Measurements from ENCODE around the gene KRTAP5-5.
"Not testable (repeated sequence)": the region's sequence is repeated elsewhere in the genome, so short reads cannot be mapped to it uniquely, and the experiment has no call there.

The KRTAP5-5 gene

GRCh38 chr11:1670457-1670856, 40.9 kb downstream of the KRTAP5-5 start:
- not testable (repeated sequence) for H3K36me3 Mint-ChIP-seq; H3K27me3 Mint-ChIP-seq; H3K4me3 Mint-ChIP-seq; H3K27ac Mint-ChIP-seq; H3K9me3 Mint-ChIP-seq (ENCODE audit: low read depth); H3K4me1 Mint-ChIP-seq (ENCODE audit: low read depth)

GRCh38 chr11:1670905-1671371, 41.4 kb downstream of the KRTAP5-5 start:
- Mint-ChIP-seq H3K9me3 (ENCODE audit: low read depth) (no peaks in the 10 kb centered on the region), H3K27me3 (peaks cover 11% of the 10 kb centered on the region), H3K4me3 (no peak overlapping the region)

GRCh38 chr11:1671658-1672057, 42.1 kb downstream of the KRTAP5-5 start:
- Mint-ChIP-seq H3K9me3 (ENCODE audit: low read depth) (no peaks in the 10 kb centered on the region), H3K36me3 (no peaks in the 10 kb centered on the region), H3K27me3 (peaks cover 13% of the 10 kb centered on the region), H3K4me1 (ENCODE audit: low read depth) (peaks cover 7% of the 10 kb centered on the region), H3K27ac (no peak overlapping the region), H3K4me3 (no peak overlapping the region)

More at GRCh38 chr11:1670905-1671371, 41.4 kb downstream of the KRTAP5-5 start:
- H3K36me3 Mint-ChIP-seq, result no peaks in the 10 kb centered on the region
- no peak overlapping the region for H3K27ac Mint-ChIP-seq
- peaks cover 7% of the 10 kb centered on the region for H3K4me1 Mint-ChIP-seq (ENCODE audit: low read depth)

- peaks cover 13% of the 10 kb centered on the region for H3K27me3 Mint-ChIP-seq
- no peaks in the 10 kb centered on the region for H3K36me3 Mint-ChIP-seq
- no peak overlapping the region for H3K27ac Mint-ChIP-seq
- H3K4me1 Mint-ChIP-seq (ENCODE audit: low read depth), result peaks cover 7% of the 10 kb centered on the region
- no peak overlapping the region for H3K4me3 Mint-ChIP-seq
- no peaks in the 10 kb centered on the region for H3K9me3 Mint-ChIP-seq (ENCODE audit: low read depth)
These were observed 43.2 kb downstream of the KRTAP5-5 start for GRCh38 chr11:1672613-1673350.

GRCh38 chr11:1673446-1674172, 44.0 kb downstream of the KRTAP5-5 start:
- Mint-ChIP-seq H3K36me3 (no peaks in the 10 kb centered on the region), H3K27ac (no peak overlapping the region), H3K4me1 (ENCODE audit: low read depth) (peaks cover 7% of the 10 kb centered on the region), H3K9me3 (ENCODE audit: low read depth) (no peaks in the 10 kb centered on the region), H3K4me3 (no peak overlapping the region), H3K27me3 (peaks cover 15% of the 10 kb centered on the region)

GRCh38 chr11:1674173-1675131, 44.9 kb downstream of the KRTAP5-5 start:
- Mint-ChIP-seq H3K9me3 (ENCODE audit: low read depth) (no peaks in the 10 kb centered on the region), H3K4me3 (no peak overlapping the region), H3K4me1 (ENCODE audit: low read depth) (peaks cover 2% of the 10 kb centered on the region), H3K27ac (no peak overlapping the region), H3K27me3 (peaks cover 10% of the 10 kb centered on the region), H3K36me3 (no peaks in the 10 kb centered on the region)

- Mint-ChIP-seq H3K27ac (no peak overlapping the region), H3K36me3 (no peaks in the 10 kb centered on the region), H3K9me3 (ENCODE audit: low read depth) (no peaks in the 10 kb centered on the region), H3K4me3 (no peak overlapping the region), H3K27me3 (peaks cover 10% of the 10 kb centered on the region), H3K4me1 (ENCODE audit: low read depth) (no peaks in the 10 kb centered on the region)
These were observed 46.1 kb downstream of the KRTAP5-5 start for GRCh38 chr11:1675536-1676228.

GRCh38 chr11:1676229-1676740, 46.7 kb downstream of the KRTAP5-5 start:
- no peaks in the 10 kb centered on the region for H3K4me1 Mint-ChIP-seq (ENCODE audit: low read depth)
- H3K4me3 Mint-ChIP-seq, result no peak overlapping the region
- H3K27ac Mint-ChIP-seq, result no peak overlapping the region
- peaks cover 10% of the 10 kb centered on the region for H3K27me3 Mint-ChIP-seq
- H3K36me3 Mint-ChIP-seq, result no peaks in the 10 kb centered on the region
- no peaks in the 10 kb centered on the region for H3K9me3 Mint-ChIP-seq (ENCODE audit: low read depth)

GRCh38 chr11:1679881-1680280, 50.3 kb downstream of the KRTAP5-5 start:
- H3K9me3 Mint-ChIP-seq (ENCODE audit: low read depth), result no peaks in the 10 kb centered on the region
- no peak overlapping the region for H3K27ac Mint-ChIP-seq
- no peaks in the 10 kb centered on the region for H3K4me1 Mint-ChIP-seq (ENCODE audit: low read depth)

More at GRCh38 chr11:1679881-1680280, 50.3 kb downstream of the KRTAP5-5 start:
- Mint-ChIP-seq H3K27me3 (peaks cover 9% of the 10 kb centered on the region), H3K4me3 (no peak overlapping the region), H3K36me3 (no peaks in the 10 kb centered on the region)
